Body of pancreas (tissue), 4 donors: ENCODE results near the gene OR2A2.

Experiments
- POLR2A ChIP-seq, 3 donors: fragments of 450-650 bp; IDR thresholded peaks; one replicate each; pipeline ENCODE4 v1.6.1; 2016; ENCODE audit warnings: antibody characterized with exemption in 3 of 3, mild to moderate bottlenecking in 2 of 3
- TF ChIP-seq, protein P1 (sequence below), 7 experiments: fragments of 450-650 bp in 4 of 7; fragments of 200-600 bp in 3 of 7; sonication (generic) in 3 of 7; IDR thresholded peaks; one replicate each; pipeline ENCODE4 v1.5.1; 2016 to 2019; ENCODE audit warnings: antibody characterized with exemption in 7 of 7

DNA sequence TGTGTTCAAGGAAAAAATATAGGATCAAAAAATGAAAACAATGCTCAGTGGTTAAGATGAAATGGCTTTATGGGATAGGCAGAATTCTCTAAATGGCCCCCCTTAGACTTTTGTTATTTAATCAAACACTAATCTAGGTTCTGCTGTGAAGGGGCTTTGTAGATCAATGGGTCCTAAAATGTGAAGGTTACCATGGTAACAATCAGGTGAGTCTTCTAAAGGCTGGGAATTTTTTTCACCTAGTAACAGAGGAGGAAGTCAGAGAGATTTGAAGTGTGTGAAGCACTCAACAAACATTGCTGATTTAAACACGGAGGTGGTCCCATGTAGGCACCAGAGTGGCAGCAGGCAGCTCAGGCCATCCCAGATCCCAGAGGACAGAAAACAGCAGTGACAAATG is 24.7 kb downstream of the OR2A2 start:
- TF ChIP-seq, protein P1, sequence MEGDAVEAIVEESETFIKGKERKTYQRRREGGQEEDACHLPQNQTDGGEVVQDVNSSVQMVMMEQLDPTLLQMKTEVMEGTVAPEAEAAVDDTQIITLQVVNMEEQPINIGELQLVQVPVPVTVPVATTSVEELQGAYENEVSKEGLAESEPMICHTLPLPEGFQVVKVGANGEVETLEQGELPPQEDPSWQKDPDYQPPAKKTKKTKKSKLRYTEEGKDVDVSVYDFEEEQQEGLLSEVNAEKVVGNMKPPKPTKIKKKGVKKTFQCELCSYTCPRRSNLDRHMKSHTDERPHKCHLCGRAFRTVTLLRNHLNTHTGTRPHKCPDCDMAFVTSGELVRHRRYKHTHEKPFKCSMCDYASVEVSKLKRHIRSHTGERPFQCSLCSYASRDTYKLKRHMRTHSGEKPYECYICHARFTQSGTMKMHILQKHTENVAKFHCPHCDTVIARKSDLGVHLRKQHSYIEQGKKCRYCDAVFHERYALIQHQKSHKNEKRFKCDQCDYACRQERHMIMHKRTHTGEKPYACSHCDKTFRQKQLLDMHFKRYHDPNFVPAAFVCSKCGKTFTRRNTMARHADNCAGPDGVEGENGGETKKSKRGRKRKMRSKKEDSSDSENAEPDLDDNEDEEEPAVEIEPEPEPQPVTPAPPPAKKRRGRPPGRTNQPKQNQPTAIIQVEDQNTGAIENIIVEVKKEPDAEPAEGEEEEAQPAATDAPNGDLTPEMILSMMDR (IDR thresholded peaks at IDR 0.05): no peak
- no peak for TF ChIP-seq POLR2A (IDR thresholded peaks at IDR 0.05)
